GM18498 (cell line): ENCODE measurements around the gene TMEM132D.

Experiments used
- ATAC-seq: cut with Tn5 transposase; IDR thresholded peaks from one replicate; pipeline ENCODE4 v1.9.1; 2021; ENCODE audit warnings: mild to moderate bottlenecking, moderate library complexity; ENCODE audit not compliant: unreplicated experiment

TMEM132D gene

DNA sequence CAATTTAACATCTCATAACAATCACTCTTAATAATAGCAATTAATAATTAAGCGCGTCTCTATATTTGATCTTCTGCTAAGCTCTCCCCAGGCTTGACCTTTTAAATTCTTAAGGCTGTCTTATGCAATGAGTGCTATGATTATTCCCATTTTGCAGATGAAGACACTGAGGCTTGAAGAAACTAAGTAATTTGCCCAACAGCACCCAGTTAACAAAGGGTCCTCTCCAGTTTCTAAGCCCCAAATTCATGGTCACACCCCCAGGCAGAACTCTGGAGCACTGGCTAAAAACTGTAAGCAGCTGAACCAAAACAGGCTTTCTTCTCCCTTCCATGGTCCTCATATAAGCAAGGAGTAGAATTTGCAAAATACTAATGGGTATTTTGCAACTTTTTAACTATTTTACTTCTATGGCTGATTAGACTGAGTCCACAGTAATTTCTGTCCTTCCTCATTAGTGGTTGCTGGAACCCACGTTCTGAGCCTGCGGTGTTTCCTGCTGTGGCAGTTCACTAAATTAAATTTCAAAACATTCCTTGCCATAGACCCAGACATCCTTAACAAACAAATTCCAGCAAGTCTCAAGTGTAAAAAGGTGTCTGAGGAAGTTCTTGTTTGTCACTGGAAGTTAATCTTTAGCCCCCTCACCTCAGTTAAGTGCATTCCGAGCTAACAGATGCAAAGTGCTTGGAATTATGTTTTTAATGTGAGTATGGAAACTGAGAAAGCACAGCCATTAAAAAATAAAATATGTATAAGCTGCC lies 76.5 kb downstream of the TMEM132D start:
- ATAC-seq, result no peak

DNA sequence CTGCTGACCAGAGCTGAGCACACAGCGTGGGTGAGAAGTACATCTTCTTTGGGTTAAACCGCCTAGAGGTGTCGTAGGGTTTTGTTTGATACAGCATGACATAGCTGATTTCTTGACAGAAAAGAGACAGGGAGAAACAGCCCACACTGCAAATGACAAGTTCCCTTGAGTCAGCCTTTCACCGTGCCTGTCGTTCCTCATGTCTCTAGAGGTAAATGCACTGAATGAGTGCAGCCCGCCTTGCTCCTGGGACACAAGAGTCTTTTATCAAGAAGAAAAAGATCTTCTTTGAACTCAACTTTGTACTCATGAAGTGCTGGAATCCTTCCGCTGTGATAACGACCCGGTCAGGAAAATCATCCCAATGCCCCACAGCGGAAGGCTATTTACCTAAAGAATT lies 77.6 kb downstream of the TMEM132D start:
- no peak for ATAC-seq

DNA sequence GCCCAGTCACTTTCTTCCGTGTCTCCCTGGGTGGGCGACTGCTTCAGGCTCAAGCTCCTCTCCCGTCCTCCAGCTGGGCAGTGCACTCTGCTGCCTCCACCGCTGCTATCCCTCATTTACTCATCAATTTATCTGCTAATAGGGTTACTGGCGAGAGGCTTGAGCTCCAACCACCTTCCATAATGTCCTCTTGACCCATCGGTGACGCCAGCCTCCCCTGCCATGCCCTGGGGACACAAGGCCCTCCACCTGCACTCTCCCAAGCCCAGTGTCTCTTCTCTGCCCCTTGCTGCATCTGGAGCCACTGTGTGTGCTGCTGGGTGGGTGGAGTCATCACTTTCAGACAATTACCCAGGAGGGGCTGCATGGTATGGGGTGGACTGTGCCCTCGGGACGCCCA lies 78.5 kb downstream of the TMEM132D start:
- no peak for ATAC-seq

DNA sequence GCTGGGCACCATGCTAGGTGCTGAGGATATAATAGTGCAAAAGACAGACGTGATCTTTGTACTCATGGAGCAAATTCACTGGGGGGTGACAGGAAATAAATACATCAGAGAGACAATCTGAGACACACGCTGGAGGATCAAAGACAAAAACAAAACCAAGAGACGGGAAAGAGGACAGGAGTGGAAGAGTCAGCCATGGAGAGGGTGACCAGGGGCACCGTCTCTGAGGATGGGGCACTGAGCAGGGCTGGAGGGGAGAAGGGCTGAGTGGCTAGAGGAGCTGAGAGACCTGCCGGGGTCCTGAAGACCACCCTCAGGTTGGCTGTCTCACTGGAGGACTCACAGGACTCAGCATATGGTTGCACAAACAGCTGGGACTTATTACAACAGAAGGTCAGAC lies 81.9 kb downstream of the TMEM132D start:
- no peak for ATAC-seq

DNA sequence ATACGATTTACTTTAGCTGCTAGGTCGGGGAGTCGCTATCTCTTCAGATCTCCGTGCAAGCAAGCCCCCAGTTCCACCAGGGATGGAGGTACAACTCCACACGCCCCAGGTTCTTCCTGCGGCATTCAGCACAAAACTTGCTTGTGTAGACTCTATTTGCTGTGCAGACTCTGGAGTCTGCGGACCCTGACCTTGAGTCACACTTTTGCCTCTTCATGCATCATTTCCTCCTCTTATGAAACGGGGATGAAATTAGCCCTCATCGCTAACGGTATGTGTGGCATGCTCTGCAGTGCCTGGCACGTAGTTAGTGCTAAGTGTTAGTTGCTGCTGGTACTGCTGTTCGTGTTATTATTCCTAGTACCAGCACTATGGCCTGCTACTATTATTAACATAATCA lies 84.4 kb downstream of the TMEM132D start:
- ATAC-seq, result no peak

DNA sequence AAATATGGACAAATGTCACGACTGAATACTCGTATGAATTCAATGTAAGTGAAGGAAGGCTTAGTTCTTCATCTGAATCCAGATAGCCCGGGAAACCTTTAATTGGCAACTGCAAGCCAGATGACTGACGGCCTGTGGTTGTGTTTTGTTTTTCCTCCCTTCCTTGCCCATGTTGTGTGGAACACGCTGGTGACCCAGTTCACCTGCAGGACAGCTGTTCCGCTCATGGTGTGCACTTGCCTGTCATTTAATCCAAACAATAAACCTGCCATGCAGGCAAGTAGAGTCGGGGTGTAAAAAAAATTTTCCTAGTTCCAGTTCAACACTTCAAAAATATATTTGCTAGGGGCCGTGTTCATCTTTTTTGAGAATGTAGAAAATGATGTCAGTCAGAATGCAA lies 88.0 kb downstream of the TMEM132D start:
- ATAC-seq, result no peak

DNA sequence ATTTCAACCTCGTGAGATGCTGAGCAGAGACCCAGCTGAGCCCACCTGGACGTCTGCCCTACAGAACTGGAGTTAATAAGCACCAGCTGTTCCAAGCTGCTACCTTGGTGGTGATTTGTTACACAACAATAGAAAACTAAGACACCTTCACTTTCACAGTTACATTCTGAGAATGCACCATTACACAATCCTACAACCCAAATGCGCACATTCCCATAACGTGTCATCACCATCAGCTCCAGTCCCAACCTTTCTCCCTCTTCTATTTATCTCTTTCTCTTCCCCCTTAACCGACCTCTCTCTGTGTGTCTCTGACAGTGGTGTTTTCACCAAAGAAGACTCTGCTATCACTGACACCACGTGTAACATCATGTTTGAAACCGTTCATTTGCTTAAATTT lies 91.9 kb downstream of the TMEM132D start:
- no peak for ATAC-seq

DNA sequence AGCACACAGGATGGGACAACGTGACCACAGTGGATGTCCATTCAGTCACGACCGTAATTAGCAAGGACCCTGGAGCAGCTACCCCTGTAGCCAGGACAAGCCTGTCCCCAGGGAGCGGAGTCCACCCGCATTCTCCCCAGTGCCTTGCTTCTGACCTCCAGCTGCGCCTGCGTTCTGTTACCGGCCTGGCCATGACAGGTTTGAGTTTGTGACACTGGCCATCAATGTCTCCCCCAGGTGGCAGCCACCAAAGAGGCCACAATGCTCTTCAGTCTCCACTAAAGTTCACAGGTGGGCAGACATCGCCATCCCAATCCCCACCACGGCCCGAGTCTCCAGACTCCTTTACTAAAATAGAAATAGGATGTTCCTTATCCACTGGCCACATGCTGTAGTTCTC lies 96.7 kb downstream of the TMEM132D start:
- ATAC-seq, result no peak

DNA sequence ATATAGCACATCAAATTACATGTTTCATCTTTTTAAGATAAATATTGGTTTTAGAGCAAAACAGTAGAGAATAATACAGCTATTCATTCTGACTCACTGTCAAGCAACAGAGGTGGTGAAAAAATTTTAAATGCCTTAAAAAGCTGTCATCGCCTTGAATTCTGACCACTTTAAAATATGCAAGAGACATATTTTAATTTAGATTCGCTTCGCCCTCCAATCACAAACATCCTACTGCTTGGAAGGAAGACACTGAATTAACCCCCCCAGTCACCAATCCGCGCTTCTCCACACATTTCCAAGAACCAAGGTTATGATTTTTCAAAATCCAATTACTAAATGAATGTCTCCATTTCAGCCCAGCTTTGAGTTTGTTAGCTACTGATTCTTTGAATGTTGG lies 112.4 kb downstream of the TMEM132D start:
- no peak for ATAC-seq

DNA sequence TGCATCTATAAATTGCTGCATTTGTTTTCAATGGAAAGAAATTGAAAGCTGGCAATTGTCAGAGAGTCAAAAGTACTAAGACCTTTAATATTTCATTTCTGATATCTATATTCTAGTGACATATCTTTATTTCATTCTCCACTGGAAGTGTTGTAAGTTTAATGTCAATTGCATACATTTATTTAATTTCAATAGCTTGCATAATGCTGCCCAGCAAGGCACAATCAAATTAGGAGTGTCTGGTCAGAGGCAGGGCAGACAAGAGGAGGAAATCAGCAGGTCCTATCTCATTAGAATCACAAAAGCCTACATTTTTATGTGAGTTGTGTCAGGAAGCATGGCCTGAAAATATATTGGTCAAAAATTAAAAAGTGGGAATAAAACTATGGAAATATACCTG lies 112.9 kb downstream of the TMEM132D start:
- no peak for ATAC-seq

DNA sequence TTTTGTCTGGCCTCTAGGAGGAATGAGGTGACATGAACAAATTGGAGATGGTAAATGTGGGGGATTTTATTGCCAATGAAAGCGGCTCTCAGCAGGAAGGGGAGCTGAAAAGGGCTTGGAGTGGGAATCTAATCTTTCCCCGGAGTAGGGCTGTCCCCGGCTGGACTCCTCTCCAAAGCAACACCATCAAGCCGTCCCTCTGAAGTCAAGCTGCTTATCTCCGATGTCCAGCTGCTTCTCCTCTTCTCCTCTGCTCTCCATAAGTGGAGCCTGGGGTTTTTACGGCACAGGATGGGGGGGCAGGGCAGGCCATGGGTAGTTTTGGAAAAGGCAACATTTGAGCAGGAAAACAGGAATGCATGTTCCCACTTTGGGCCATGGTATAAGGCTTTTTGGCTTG lies 113.5 kb downstream of the TMEM132D start:
- ATAC-seq, result no peak

DNA sequence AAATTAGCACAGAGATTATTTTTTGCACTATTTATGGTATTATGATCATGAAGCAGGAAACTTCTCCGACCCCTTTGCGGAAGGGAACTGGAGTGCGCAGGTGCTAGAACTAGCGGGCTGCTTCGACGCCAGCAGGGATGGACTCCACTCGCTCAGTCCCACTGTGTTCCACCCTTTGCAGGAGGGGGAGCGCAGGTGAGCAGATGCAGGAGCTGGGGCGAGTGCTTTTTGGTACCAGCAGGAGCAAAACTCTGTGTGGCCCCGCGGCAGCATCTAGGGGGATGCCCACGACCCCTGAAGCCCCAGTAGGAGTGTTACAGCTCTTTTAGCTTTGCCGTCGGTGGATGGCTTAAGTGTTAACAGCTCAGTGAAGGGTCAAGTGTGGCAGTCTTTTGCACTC lies 113.9 kb downstream of the TMEM132D start:
- no peak for ATAC-seq

DNA sequence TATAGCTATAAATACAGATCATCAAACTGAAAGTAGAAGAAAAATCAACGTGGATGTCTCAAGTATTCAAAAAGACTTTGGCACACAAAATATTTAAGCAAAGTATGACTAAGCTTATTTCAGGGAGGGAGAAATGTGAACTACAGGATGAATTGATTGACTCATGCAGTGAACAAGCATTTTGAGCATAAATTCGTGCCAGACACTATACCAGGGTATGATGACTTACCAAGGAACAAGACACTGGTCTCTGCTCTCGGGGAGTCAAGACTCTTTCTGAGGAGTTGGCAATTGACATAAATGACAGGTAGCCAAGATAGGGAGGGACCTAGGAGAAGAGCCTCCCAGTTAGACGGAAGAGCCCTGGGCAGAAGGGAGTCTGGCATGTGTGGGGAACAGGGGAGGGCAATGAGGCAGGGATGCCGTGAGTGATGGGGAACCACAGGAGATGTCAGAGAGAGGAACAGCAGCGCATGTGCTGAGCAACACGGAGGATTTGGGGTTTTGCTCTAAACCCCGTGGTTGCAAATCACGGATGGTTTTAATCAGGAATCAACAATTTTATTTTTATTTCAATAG lies 115.2 kb downstream of the TMEM132D start:
- ATAC-seq, result no peak

DNA sequence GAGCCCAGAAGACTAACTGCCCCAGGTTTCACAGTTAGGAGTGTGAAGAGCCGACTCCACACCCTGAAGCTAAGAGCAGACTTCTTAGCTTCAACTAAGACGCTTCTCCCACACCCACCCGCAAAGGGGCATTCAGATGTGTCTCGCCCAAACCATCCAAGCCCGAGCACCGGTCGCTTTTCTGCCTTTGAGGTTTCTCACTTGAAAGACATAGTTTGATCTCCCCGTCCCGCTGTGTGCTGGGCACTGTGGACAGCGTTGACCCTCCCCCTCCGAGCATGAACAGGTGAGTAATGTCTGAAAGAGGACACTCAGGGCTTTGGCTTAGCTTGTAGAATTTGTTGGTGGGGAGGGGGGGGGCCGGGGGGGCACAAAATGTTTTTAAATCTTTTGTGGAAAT lies 123.8 kb downstream of the TMEM132D start:
- no peak for ATAC-seq

DNA sequence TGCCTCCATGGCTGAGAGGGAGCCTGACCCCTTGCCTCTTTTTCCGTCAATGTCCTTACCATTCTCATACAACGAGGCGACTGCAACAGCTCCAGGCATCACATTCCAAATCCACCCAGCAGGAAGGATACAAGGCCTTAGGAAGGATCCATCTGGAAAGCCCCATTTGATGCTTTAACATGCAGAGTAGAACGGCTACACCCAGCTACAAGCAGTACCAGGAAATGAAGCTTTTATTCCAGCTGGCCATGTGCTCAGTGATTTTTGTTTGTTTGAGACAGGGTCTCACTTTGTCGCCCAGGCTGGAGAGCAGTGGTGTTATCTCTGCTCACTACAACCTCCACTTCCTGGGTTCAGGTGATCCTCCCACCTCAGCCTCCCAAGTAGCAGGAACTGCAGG lies 124.8 kb downstream of the TMEM132D start:
- ATAC-seq, result no peak

DNA sequence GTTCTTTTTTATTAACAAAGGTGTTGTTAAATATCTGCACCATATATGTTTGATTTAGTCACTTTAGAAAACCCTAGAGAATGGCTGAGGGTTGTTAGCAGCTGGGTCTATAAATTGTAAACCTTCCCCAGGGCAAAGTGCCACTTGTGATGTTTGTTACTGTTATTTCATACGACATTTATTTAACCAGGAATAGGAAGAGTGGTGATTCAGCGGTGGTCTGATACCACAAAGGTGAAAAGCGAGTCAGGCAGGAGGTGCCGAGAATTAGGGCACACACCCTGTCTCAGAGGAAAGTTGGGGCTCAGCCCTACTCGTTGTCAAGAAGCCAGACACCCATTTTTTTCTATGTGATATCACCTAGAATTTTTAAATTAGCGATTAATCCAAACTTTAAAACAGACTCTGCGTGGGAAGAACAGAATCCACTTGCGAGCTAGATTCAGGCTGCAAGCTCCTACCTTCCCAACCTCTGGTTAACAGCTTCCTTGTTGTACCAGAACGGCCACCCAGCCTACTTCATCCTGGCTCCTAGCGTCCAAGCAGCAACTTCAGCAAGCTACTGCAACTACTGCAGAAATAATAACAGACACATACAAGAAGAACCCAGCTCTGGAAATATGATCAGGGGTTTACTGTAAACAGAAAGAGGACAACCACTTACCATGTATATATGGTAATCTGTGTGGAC lies 126.7 kb downstream of the TMEM132D start:
- no peak for ATAC-seq

DNA sequence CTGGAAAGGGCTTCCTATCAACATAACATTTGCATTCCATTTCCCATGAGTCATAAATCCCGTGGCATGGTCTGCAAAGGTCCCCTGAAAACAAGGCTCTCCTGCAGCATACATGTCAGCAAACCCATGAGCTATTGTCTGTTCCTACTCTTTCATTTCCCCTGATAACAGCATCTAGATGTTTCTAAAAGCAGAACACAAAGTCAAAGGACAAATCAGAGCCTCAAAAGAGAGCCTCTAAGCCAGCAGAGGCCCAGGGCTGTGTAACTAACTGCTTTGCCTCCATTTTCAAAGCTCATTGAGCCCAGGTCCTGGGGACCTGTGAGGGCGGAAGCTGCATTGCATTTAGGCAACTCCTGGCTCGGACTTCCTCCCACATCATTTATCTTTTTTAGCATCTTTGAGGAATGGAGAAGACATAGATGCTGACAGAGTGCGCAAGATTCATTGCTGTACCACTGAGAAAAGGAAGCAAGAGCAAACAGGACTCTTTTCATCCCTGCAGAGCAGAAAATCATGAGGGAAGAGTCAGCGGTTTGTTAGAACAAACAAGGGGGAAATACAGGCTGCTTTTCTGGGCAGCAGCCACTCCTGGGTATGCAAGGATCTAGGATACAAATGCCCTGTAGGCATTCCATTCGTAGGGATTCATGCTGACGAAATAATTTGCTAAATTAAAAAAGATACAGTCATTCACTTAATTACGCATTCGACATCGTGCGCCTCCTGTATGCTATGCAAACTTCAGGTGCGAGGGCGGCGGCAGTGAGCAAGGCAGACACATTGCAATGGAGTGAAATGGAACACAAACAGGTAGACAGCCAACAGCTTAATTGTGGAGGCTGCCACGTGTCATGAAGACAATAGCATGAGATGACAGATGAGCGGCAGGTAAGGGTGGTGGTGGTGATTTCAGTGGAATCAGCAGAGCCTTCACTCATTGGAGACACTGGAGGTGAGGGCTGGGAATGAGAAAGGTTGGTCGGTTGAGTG lies 131.0 kb downstream of the TMEM132D start:
- ATAC-seq, result no peak

DNA sequence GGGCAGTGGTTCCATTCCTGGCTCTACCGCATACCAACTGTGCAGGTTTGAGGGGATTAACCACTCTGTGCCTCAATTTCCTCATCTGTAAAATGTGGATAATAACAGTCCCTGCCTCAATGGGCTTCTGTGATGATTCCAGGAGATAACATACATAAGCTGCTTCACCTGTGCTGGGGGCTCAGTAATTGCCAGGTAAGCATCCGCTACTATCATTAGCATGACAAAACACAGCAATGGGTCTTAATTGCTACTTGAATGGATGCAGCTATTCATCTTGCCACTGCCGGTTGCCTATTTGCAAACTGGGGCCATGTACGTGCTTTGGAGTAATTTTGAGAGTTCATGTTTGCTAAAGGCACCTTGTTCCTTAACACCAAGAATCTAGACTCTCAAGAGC lies 132.6 kb downstream of the TMEM132D start:
- ATAC-seq, result no peak

DNA sequence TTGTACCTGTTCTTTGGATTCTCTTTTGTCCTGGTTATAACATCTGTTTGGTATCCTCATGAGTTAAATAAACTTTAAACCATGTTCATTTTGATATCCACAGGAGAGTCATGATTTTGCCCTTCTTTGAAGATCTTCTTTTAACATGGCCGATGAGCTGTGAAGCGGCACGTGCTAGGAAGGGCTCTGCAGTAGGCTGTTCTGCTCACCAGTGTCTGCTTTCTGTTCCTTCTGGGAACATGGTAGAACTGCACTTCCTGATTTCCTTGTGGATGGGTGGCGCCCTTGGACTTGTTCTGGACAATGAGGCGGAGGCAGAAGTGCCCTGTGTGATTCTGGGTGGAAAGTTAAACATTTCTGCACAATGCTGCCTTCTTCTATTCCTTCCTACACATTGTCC lies 138.1 kb downstream of the TMEM132D start:
- no peak for ATAC-seq

DNA sequence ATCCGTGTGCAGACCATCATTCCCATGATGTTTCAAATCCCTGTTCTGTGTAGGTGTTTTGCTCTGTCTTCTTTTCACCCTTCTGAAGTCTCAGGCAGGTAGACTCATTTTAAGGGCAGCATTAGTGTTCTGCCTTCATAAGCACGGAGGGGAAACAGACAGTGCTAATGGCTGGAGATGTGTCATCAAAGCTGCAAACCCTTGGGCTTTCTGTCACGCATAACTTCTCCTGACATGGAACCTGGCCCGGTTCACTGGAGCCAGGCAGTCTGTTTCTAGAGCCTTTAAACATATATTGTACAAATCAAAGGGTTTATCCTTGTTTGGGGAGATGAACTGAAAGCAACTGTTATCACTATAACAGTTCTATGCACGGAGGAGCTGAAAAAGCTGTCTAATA lies 141.4 kb downstream of the TMEM132D start:
- no peak for ATAC-seq

DNA sequence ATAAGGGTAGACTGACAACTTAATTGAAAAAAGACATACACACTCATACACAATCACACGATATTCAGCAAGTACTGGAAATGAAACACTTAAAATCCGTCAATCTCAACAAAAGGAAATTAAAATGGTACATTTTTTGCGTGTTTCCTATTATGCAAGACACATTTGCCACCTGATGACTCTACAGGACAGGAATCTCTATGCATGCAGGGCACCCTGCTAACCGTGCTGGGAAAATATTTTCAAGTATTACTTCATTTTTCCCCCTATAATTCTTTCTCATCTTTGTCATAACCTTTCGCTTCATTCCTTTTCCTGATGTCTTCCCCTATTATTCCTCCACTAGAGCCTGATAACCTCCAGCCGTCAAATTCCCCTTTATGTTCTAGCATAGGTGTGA lies 150.2 kb downstream of the TMEM132D start:
- ATAC-seq, result no peak
